Hepatocyte (in vitro differentiated cells): ENCODE measurements around the gene ENAM.

Experiments
- EZH2phosphoT487 ChIP-seq: fragments of 200-600 bp; sonication (generic); IDR thresholded peaks from one replicate; pipeline ENCODE4 v1.6.1; 2018; ENCODE audit warnings: antibody characterized with exemption, mild to moderate bottlenecking, low read depth, moderate library complexity; ENCODE audit not compliant: unreplicated experiment, severe bottlenecking
- TF ChIP-seq, protein P1 (sequence below): fragments of 200-600 bp; sonication (generic); IDR thresholded peaks from 2 replicates; pipeline ENCODE4 v1.5.1; 2016; ENCODE audit warnings: antibody characterized with exemption, mild to moderate bottlenecking; ENCODE audit not compliant: poor library complexity

DNA sequence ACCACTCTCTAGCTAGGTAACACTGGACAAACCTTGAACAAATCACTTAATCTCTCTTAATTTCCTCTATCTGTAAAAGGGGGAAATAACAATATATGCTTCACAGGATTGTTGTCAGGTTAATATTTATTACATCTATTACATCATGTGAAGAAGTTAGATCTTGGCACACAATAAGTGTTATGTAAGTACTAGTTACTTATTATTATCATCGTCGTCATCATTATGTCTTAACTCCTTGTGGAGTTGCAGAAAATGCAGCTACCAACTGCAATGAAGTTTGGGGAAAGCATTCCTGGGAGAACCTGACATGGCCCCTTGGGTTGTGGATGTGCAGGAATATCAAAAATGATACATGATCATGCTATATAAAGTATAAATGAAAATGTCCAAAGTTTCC lies 42.5 kb downstream of the ENAM start:
- TF ChIP-seq, protein P1, sequence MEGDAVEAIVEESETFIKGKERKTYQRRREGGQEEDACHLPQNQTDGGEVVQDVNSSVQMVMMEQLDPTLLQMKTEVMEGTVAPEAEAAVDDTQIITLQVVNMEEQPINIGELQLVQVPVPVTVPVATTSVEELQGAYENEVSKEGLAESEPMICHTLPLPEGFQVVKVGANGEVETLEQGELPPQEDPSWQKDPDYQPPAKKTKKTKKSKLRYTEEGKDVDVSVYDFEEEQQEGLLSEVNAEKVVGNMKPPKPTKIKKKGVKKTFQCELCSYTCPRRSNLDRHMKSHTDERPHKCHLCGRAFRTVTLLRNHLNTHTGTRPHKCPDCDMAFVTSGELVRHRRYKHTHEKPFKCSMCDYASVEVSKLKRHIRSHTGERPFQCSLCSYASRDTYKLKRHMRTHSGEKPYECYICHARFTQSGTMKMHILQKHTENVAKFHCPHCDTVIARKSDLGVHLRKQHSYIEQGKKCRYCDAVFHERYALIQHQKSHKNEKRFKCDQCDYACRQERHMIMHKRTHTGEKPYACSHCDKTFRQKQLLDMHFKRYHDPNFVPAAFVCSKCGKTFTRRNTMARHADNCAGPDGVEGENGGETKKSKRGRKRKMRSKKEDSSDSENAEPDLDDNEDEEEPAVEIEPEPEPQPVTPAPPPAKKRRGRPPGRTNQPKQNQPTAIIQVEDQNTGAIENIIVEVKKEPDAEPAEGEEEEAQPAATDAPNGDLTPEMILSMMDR, result no peak
- TF ChIP-seq EZH2phosphoT487, result no peak
